Measurements from ENCODE around the gene LRRC3. TPM values are rescaled to one million over a fixed set of nuclear protein-coding genes. Genes with fewer than 3 reads are reported as not detected.

Gene LRRC3
- total and polyA plus RNA-seq, 2 of the 4 experiments (the other 2 are of a cell fraction), result under 0.01 to 0.38 TPM

GRCh38 chr21:44510508-44511218, 55.4 kb downstream of the LRRC3 start:
- POLR2A ChIA-PET (ENCODE audit: unreplicated experiment), result no interaction called here
- DNase-seq, result no peak

More at GRCh38 chr21:44510508-44511218, 55.4 kb downstream of the LRRC3 start:
- dilution Hi-C loops (cut with HindIII; ENCODE audit: low sequenced_read_pairs, unreplicated experiment), result no loop called here
- Histone ChIP-seq H3K4ac (ENCODE audit: low read depth, low read length) (no peak overlapping the region), H4K20me1 (ENCODE audit: insufficient read depth, low read length) (no peaks in the 10 kb centered on the region), H3K4me2 (ENCODE audit: low read depth, low read length) (no peak overlapping the region), H3K9ac (ENCODE audit: low read depth, low read length) (no peak overlapping the region), H3K36me3 (ENCODE audit: control insufficient read depth, insufficient read depth, low read length) (no peaks in the 10 kb centered on the region), H2BK5ac (ENCODE audit: low read depth, low read length, poor library complexity, severe bottlenecking) (no peak overlapping the region), H3K4me1 (ENCODE audit: control insufficient read depth, insufficient read depth, low read length) (no peaks in the 10 kb centered on the region), H3K27ac (ENCODE audit: insufficient read depth, low read length) (no peak overlapping the region), H3K79me1 (ENCODE audit: low read depth in 1 of 2, low read length in 2 of 2) (no peaks in the 10 kb centered on the region), H3K18ac (ENCODE audit: low read depth, low read length) (no peak overlapping the region), H3K27me3 (ENCODE audit: control insufficient read depth, insufficient read depth, low read length) (peaks cover 21% of the 10 kb centered on the region), H2BK20ac (ENCODE audit: low read depth, low read length) (no peak overlapping the region), H3K9me3 (ENCODE audit: control insufficient read depth, insufficient read depth, low read length) (no peaks in the 10 kb centered on the region; the same call in 1 of the 2 replicates), H4K91ac (ENCODE audit: insufficient read depth, low read depth, low read length) (no peak overlapping the region), H2BK15ac (ENCODE audit: low read depth, low read length) (no peak overlapping the region), H3K56ac (ENCODE audit: extremely low read depth, insufficient read depth, low read length) (no peak overlapping the region), H3K4me3 (ENCODE audit: insufficient read depth, low read depth, low read length) (no peak overlapping the region), H2AK9ac (replicated peaks; ENCODE audit: low read depth, low read length, poor library complexity) (no peak overlapping the region), H3K23ac (ENCODE audit: low read depth, low read length) (no peak overlapping the region), H2AK5ac (ENCODE audit: low read depth, low read length) (no peak overlapping the region), H3K9me1 (ENCODE audit: insufficient read depth, low read length) (no peaks in the 10 kb centered on the region), H3K14ac (replicated peaks; ENCODE audit: low read depth, low read length) (no peak overlapping the region), H4K5ac (ENCODE audit: low read depth, low read length) (no peak overlapping the region), H2AFZ (replicated peaks; ENCODE audit: low read length, poor library complexity) (peak overlapping the region; percentile 58), H2BK120ac (ENCODE audit: low read depth, low read length) (no peak overlapping the region), H4K8ac (ENCODE audit: low read depth in 2 of 2, low read length in 2 of 2) (no peak overlapping the region)
- in situ Hi-C loops (cut with MboI; ENCODE audit: low sequenced_read_pairs), result loop anchor here (25.0 kb wide), 1 partner anchor 427 kb away; the partner anchor contains the start of gene SLX9
- ATAC-seq (ENCODE audit: low read depth), result peak; percentile 77
- intact Hi-C loops (cut with micrococcal nuclease), result loop anchor here (1.0 kb wide), 1 partner anchor 283 kb away; no protein-coding TSS in a partner anchor
- CTCF ChIA-PET, result no interaction called here
- 16% methylated on average over 16 of the region's 36 CpGs; no CpG with 5 or more reads in 1 of the 2 experiments for WGBS, 2 experiments (ENCODE audit: extremely low coverage in 2 of 2, insufficient read length in 1 of 2)
- TF ChIP-seq FOS (IDR thresholded peaks at IDR 0.05; ENCODE audit: low read depth, low read length) (no peak), CTCF (conservative IDR thresholded peaks at IDR 0.05; ENCODE audit: low read depth, low read length) (peak; percentile 52), BHLHE40 (IDR thresholded peaks at IDR 0.05; ENCODE audit: low read depth, low read length) (no peak), SMC3 (IDR thresholded peaks at IDR 0.05; ENCODE audit: low read depth, low read length) (peak; percentile 39), RAD21 (IDR thresholded peaks at IDR 0.05; ENCODE audit: low read length) (peak; percentile 52)
- BruUV-seq (replicated peaks), result no TSS peak

Data from IMR-90 (cell line).